Activated naive CD8-positive, alpha-beta T cell treated with anti-CD3 and anti-CD28 coated beads, Interleukin-2, amount 10 ng/mL, durations not matched to agents 7 days and 5 days (primary cell): Measurements from ENCODE around the gene NFIX. TPM values are rescaled to one million over a fixed set of nuclear protein-coding genes. Genes with fewer than 3 reads are reported as not detected.

Experiments
- ATAC-seq: fragments of 150-1000 bp; cut with Tn5 transposase; one replicate; pipeline ENCODE4 v1.10.0; 2021; ENCODE audit warnings: low read depth, moderate library complexity
- POLR2A ChIA-PET: fragments of 350-600 bp; sonication (Branson Sonifier 250); formaldehyde crosslinking; loops from one replicate; lab custom pipeline; 2021; ENCODE audit warnings: antibody characterized with exemption; lab: Charles Lee
- DNase-seq: peaks from one replicate; pipeline ENCODE4 v3.0.0; 2021
- H3K27ac Mint-ChIP-seq: one replicate; pipeline ENCODE4 v1.8.0; 2022; ENCODE audit warnings: mild to moderate bottlenecking, mixed read lengths
- H3K27me3 Mint-ChIP-seq: one replicate; pipeline ENCODE4 v1.8.0; 2022; ENCODE audit warnings: mild to moderate bottlenecking, moderate library complexity, mixed read lengths
- H3K36me3 Mint-ChIP-seq: one replicate; pipeline ENCODE4 v1.8.0; 2021; ENCODE audit warnings: mild to moderate bottlenecking, mixed read lengths
- H3K4me1 Mint-ChIP-seq: one replicate; pipeline ENCODE4 v1.8.0; 2021; ENCODE audit warnings: mixed read lengths
- H3K4me3 Mint-ChIP-seq: one replicate; pipeline ENCODE4 v1.8.0; 2022; ENCODE audit warnings: mild to moderate bottlenecking, moderate library complexity, mixed read lengths
- H3K9me3 Mint-ChIP-seq: one replicate; pipeline ENCODE4 v1.8.0; 2021; ENCODE audit warnings: mixed read lengths
- total RNA-seq, 2 experiments: library from RNA; stranded (reverse); gene quantifications; one replicate each; pipeline ENCODE4 v1.2.3, GENCODE V29; 2021

The NFIX gene
- total RNA-seq, 2 experiments from 2014 or later = 1.5 to 2.5 TPM

DNA sequence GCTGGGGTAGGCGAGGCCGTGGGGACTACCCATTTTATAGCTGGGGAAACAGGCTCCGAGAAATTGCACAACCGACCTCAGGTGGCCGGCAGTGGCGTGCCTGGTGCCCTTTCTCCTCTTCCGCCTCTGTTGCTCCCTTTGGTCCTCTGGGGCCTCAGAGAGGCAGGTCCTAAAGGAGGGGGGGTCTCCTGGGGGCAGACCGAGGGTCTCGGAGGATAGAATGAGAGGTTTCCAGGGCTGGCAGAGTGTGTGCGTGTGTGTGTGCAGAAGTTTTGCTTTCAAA, 143.6 kb downstream of the NFIX start:
- H3K36me3 Mint-ChIP-seq = peaks cover 1% of the 10 kb centered on the region
- peaks cover 2% of the 10 kb centered on the region for H3K4me1 Mint-ChIP-seq
- H3K27ac Mint-ChIP-seq = no peak overlapping the region
- ATAC-seq (no peak), DNase-seq (no peak)
- H3K4me3 Mint-ChIP-seq = no peak overlapping the region
- no peaks in the 10 kb centered on the region for H3K9me3 Mint-ChIP-seq
- POLR2A ChIA-PET = interaction anchor here (2.1 kb wide), 1 partner anchor 21 kb away, joined by 5 read pairs; the partner anchor contains the start of gene NACC1
- no peaks in the 10 kb centered on the region for H3K27me3 Mint-ChIP-seq

DNA sequence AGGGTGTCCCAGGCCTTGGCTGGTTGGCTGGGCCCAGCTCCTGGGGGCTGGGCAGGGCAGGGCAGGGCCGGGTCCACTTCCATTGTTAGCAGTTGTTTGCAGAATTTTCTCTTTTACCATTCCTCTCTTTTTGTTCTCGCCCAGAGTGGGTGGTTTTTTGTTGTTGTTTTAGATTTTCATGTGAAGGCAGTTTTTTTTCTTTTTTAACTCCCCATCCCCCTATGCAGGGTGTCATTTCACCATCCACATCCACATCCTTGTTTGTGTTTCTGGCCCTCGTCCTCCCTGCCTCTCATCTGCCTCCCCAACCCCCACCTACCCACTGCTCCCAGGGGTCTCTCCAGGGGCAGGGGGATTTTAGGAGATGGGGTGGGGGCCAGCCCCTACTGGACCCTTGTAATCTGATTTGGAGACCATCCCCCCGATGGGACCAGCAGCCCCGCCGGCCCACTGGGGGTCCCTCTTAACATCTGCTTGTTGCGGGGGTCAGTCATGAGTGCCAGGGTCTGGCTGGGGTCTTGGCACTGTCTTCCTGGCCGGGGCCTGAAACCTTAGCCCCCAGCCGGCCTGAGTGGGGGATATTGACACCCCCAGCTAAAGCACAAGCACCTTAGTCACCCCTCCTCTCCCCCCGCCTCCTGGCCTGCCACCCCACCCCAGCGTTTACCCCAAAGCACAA, 144.5 kb downstream of the NFIX start:
- Mint-ChIP-seq H3K27ac (no peak overlapping the region), H3K27me3 (no peaks in the 10 kb centered on the region), H3K9me3 (no peaks in the 10 kb centered on the region), H3K4me3 (no peak overlapping the region), H3K4me1 (peaks cover 2% of the 10 kb centered on the region), H3K36me3 (peaks cover 1% of the 10 kb centered on the region)
- DNase-seq = no peak
- no peak for ATAC-seq
- POLR2A ChIA-PET = no interaction called here

DNA sequence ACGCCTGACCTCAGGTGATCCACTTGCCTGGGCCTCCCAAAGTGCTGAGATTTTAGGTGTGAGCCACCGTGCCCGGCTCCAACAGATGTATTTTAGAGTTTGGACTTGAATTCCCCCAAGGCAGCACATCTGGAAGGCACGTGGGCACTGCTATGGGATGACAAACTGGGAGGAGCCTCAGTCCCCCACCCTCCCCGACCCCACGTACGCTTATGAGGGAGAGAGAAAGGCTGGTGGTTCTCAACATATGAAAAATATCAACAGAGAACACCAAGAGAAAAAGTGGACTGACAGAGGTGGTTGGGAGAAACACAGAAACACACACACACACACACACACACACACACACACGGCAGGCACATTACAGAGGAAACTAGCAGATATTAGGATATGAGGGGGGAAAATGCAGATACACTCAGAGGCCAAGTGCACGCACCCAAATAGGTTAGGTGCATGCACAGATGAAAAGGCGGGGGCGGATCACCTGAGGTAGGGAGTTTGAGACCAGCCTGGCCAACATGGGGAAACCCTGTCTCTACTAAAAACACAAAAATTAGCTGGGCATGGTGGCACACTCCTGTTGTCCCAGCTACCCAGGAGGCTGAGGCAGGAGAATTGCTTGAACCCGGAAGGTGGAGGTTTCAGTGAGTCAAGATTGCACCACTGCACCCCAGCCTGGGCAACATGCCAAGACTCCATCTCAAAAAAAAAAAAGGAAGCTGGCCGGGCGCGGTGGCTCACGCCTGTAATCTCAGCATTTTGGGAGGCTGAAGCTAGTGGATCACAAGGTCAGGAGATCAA, 151.7 kb downstream of the NFIX start:
- H3K4me1 Mint-ChIP-seq = peaks cover 8% of the 10 kb centered on the region
- H3K27ac Mint-ChIP-seq = no peak overlapping the region
- ATAC-seq (no peak), DNase-seq (no peak)
- no peak overlapping the region for H3K4me3 Mint-ChIP-seq
- no peaks in the 10 kb centered on the region for H3K9me3 Mint-ChIP-seq
- no peaks in the 10 kb centered on the region for H3K36me3 Mint-ChIP-seq
- no peaks in the 10 kb centered on the region for H3K27me3 Mint-ChIP-seq
- POLR2A ChIA-PET = interaction anchor here (0.7 to 2.3 kb wide), 3 partner anchors 23 to 352 kb away, joined by 3 to 6 read pairs (median 5); partner anchors contain the start of gene NACC1

Other genes starting within 250 kb of the NFIX start
- not detected for gene BEST2, start 243.7 kb upstream of the NFIX start, total RNA-seq
- gene HOOK2, start 219.9 kb upstream of the NFIX start, total RNA-seq = 10 to 100 TPM; 20.0 to 20.3 TPM
- gene JUNB, start 204.0 kb upstream of the NFIX start, total RNA-seq = 10 to 100 TPM; 82.7 to 84.6 TPM
- 100 to 1,000 TPM; 170 to 181 TPM for gene PRDX2, start 193.7 kb upstream of the NFIX start, total RNA-seq
- 10 to 100 TPM in 1 of 2 experiments, 1 to 10 TPM in 1; 5.8 to 10.8 TPM for gene THSD8, start 193.4 kb upstream of the NFIX start, total RNA-seq
- gene RNASEH2A, start 188.9 kb upstream of the NFIX start, total RNA-seq = 10 to 100 TPM; 46.2 to 47.8 TPM
- gene RTBDN, start 160.9 kb upstream of the NFIX start, total RNA-seq = not detected
- 1 to 10 TPM; 1.8 to 2.6 TPM for gene MAST1, start 157.0 kb upstream of the NFIX start, total RNA-seq
- gene DNASE2, start 114.0 kb upstream of the NFIX start, total RNA-seq = 10 to 100 TPM; 29.0 to 30.4 TPM
- under 1 TPM in 1 of 2 experiments, not detected in 1; 0.19 TPM for gene KLF1, start 108.3 kb upstream of the NFIX start, total RNA-seq
- 10 to 100 TPM; 39.7 to 43.4 TPM for gene GCDH, start 104.3 kb upstream of the NFIX start, total RNA-seq
- gene SYCE2, start 76.2 kb upstream of the NFIX start, total RNA-seq = 1 to 10 TPM; 3.6 to 4.4 TPM
- 10 to 100 TPM; 69.2 to 73.3 TPM for gene FARSA, start 61.8 kb upstream of the NFIX start, total RNA-seq
- 100 to 1,000 TPM; 522 to 531 TPM for gene CALR, start 56.9 kb upstream of the NFIX start, total RNA-seq
- 100 to 1,000 TPM; 128 to 141 TPM for gene RAD23A, start 49.6 kb upstream of the NFIX start, total RNA-seq
- gene GADD45GIP1, start 38.3 kb upstream of the NFIX start, total RNA-seq = 10 to 100 TPM; 18.4 to 19.4 TPM
- not detected for gene DAND5, start 25.9 kb upstream of the NFIX start, total RNA-seq
- 1 to 10 TPM; 3.7 TPM for gene LYL1, start 107.4 kb downstream of the NFIX start, total RNA-seq
- gene TRMT1, start 121.3 kb downstream of the NFIX start, total RNA-seq = 10 to 100 TPM; 54.3 to 55.8 TPM
- gene NACC1, start 122.8 kb downstream of the NFIX start, total RNA-seq = 10 to 100 TPM; 56.3 to 57.2 TPM
- 10 to 100 TPM; 67.1 to 69.9 TPM for gene STX10, start 154.9 kb downstream of the NFIX start, total RNA-seq
- 100 to 1,000 TPM; 167 to 178 TPM for gene IER2, start 154.9 kb downstream of the NFIX start, total RNA-seq